Measurements from ENCODE around the gene FMN2. TPM values are rescaled to one million over a fixed set of nuclear protein-coding genes. Genes with fewer than 3 reads are reported as not detected.

Gene FMN2
- total and polyA plus RNA-seq, 4 donors, result 0.14 to 2.7 (median 1.2) TPM

GRCh38 chr1:240090014-240090413 is 1.7 kb upstream of the FMN2 start:
- no peaks in the 10 kb centered on the region for H3K36me3 ChIP-seq (ENCODE audit: control insufficient read depth in 4 of 4, insufficient read depth in 4 of 4, low read length in 4 of 4)
- ATAC-seq (ENCODE audit: insufficient read depth, low FRiP score) (no peak), DNase-seq (no peak)
- H3K4me3 ChIP-seq, result no peak overlapping the region
- peaks cover 4 to 47% (median 47%) of the 10 kb centered on the region in 3 donors for H3K27me3 ChIP-seq (ENCODE audit: control insufficient read depth in 3 of 3, insufficient read depth in 3 of 3, low read length in 2 of 3)
- H3K9ac ChIP-seq (ENCODE audit: insufficient read depth in 1 of 2, low read length in 2 of 2), result no peak overlapping the region
- TF ChIP-seq CTCF (IDR thresholded peaks at IDR 0.05; ENCODE audit: control extremely low read depth, extremely low read depth), result no peak
- H3K4me1 ChIP-seq (ENCODE audit: control insufficient read depth in 5 of 5, insufficient read depth in 5 of 5, low read length in 5 of 5), result peaks cover 0 to 14% (median 3%) of the 10 kb centered on the region in 5 donors
- WGBS, 2 donors, result 35 to 36% methylated on average over 2 of the region's 2 CpGs
- no peak overlapping the region for H3K27ac ChIP-seq (ENCODE audit: low read depth in 1 of 2, low read length in 1 of 2)
- H3K9me3 ChIP-seq (ENCODE audit: control insufficient read depth in 4 of 4, insufficient read depth in 3 of 4, low read length in 3 of 4), result peaks cover 0 to 4% (median 0%) of the 10 kb centered on the region in 4 donors

GRCh38 chr1:240090957-240091600 is 604 bp upstream of the FMN2 start:
- DNase-seq (no peak), ATAC-seq (ENCODE audit: insufficient read depth, low FRiP score) (no peak)
- Histone ChIP-seq H3K27me3 (ENCODE audit: control insufficient read depth in 3 of 3, insufficient read depth in 3 of 3, low read length in 2 of 3) (peaks cover 4 to 55% (median 51%) of the 10 kb centered on the region in 3 donors), H3K27ac (ENCODE audit: low read depth in 1 of 2, low read length in 1 of 2) (no peak overlapping the region), H3K4me3 (no peak overlapping the region), H3K4me1 (ENCODE audit: control insufficient read depth in 5 of 5, insufficient read depth in 5 of 5, low read length in 5 of 5) (peaks cover 0 to 14% (median 3%) of the 10 kb centered on the region in 5 donors), H3K36me3 (ENCODE audit: control insufficient read depth in 4 of 4, insufficient read depth in 4 of 4, low read length in 4 of 4) (no peaks in the 10 kb centered on the region), H3K9ac (ENCODE audit: insufficient read depth in 1 of 2, low read length in 2 of 2) (no peak overlapping the region), H3K9me3 (ENCODE audit: control insufficient read depth in 4 of 4, insufficient read depth in 3 of 4, low read length in 3 of 4) (peaks cover 0 to 4% (median 0%) of the 10 kb centered on the region in 4 donors)
- 25 to 30% methylated on average over 5 of the region's 5 CpGs for WGBS, 2 donors
- no peak for TF ChIP-seq CTCF (IDR thresholded peaks at IDR 0.05; ENCODE audit: control extremely low read depth, extremely low read depth)

- H3K4me3 ChIP-seq, result no peak overlapping the region
- peaks cover 0 to 4% (median 0%) of the 10 kb centered on the region in 4 donors for H3K9me3 ChIP-seq (ENCODE audit: control insufficient read depth in 4 of 4, insufficient read depth in 3 of 4, low read length in 3 of 4)
- DNase-seq, result peak; percentile 49 to 62 (median 52)
- no peak for ATAC-seq (ENCODE audit: insufficient read depth, low FRiP score)
- H3K9ac ChIP-seq (ENCODE audit: insufficient read depth in 1 of 2, low read length in 2 of 2), result no peak overlapping the region
- H3K27me3 ChIP-seq (ENCODE audit: control insufficient read depth in 3 of 3, insufficient read depth in 3 of 3, low read length in 2 of 3), result peaks cover 4 to 59% (median 47%) of the 10 kb centered on the region in 3 donors
- 1 to 4% methylated on average over 57 to 70 of the region's 70 CpGs for WGBS, 2 donors
- no peak for TF ChIP-seq CTCF (IDR thresholded peaks at IDR 0.05; ENCODE audit: control extremely low read depth, extremely low read depth)
- H3K4me1 ChIP-seq (ENCODE audit: control insufficient read depth in 5 of 5, insufficient read depth in 5 of 5, low read length in 5 of 5), result peaks cover 0 to 14% (median 3%) of the 10 kb centered on the region in 5 donors
- H3K36me3 ChIP-seq (ENCODE audit: control insufficient read depth in 4 of 4, insufficient read depth in 4 of 4, low read length in 4 of 4), result no peaks in the 10 kb centered on the region
- H3K27ac ChIP-seq (ENCODE audit: low read depth in 1 of 2, low read length in 1 of 2), result no peak overlapping the region
Observed at GRCh38 chr1:240092301-240093119, 827 bp downstream of the FMN2 start.
